ENCODE data around the gene OTX1. TPM values are rescaled to one million over a fixed set of nuclear protein-coding genes. Genes with fewer than 3 reads are reported as not detected.

The OTX1 gene
- total and polyA plus RNA-seq, 2 of the 4 experiments (the other 2 are of a cell fraction): 0.03 TPM; not detected in 1

GRCh38 chr2:63052411-63053080 is 1.9 kb downstream of the OTX1 start:
- no peak overlapping the region for H2AK5ac ChIP-seq (ENCODE audit: low read depth, low read length)
- H3K23ac ChIP-seq (ENCODE audit: low read depth, low read length): no peak overlapping the region
- H3K9me3 ChIP-seq (ENCODE audit: control insufficient read depth, insufficient read depth, low read length): peaks cover 38% of the 10 kb centered on the region
- H2AK9ac ChIP-seq (replicated peaks; ENCODE audit: low read depth, low read length, poor library complexity): no peak overlapping the region
- H3K4me2 ChIP-seq (ENCODE audit: low read depth, low read length): no peak overlapping the region
- peaks cover 97% of the 10 kb centered on the region for H3K27me3 ChIP-seq (ENCODE audit: control insufficient read depth, insufficient read depth, low read length)
- H4K8ac ChIP-seq (ENCODE audit: low read depth in 2 of 2, low read length in 2 of 2): no peak overlapping the region
- no peak overlapping the region for H2AFZ ChIP-seq (replicated peaks; ENCODE audit: low read length, poor library complexity)
- peaks cover 3% of the 10 kb centered on the region; the same call in 1 of the 2 replicates for H3K9me1 ChIP-seq (ENCODE audit: insufficient read depth, low read length)
- H3K18ac ChIP-seq (ENCODE audit: low read depth, low read length): no peak overlapping the region
- H3K4ac ChIP-seq (ENCODE audit: low read depth, low read length): no peak overlapping the region
- no peak overlapping the region for H2BK120ac ChIP-seq (ENCODE audit: low read depth, low read length)
- in situ Hi-C loops (cut with MboI; ENCODE audit: low sequenced_read_pairs): no loop called here
- peaks cover 7% of the 10 kb centered on the region for H3K4me1 ChIP-seq (ENCODE audit: control insufficient read depth, insufficient read depth, low read length)
- ChIA-PET CTCF (no interaction called here), POLR2A (ENCODE audit: unreplicated experiment) (no interaction called here)
- H4K91ac ChIP-seq (ENCODE audit: insufficient read depth, low read depth, low read length): no peak overlapping the region
- H3K36me3 ChIP-seq (ENCODE audit: control insufficient read depth, insufficient read depth, low read length): peaks cover 4% of the 10 kb centered on the region; the same call in 1 of the 2 replicates
- no peak for ATAC-seq (ENCODE audit: low read depth)
- DNase-seq: no peak
- dilution Hi-C loops (cut with HindIII; ENCODE audit: low sequenced_read_pairs, unreplicated experiment): no loop called here
- peaks cover 19% of the 10 kb centered on the region; the same call in 1 of the 2 replicates for H4K20me1 ChIP-seq (ENCODE audit: insufficient read depth, low read length)
- no peak overlapping the region for H2BK15ac ChIP-seq (ENCODE audit: low read depth, low read length)
- H3K4me3 ChIP-seq (ENCODE audit: insufficient read depth, low read depth, low read length): no peak overlapping the region
- H2BK5ac ChIP-seq (ENCODE audit: low read depth, low read length, poor library complexity, severe bottlenecking): no peak overlapping the region
- H3K14ac ChIP-seq (replicated peaks; ENCODE audit: low read depth, low read length): no peak overlapping the region
- WGBS, 2 experiments (ENCODE audit: extremely low coverage in 2 of 2, insufficient read length in 1 of 2): 77% methylated on average over 13 of the region's 27 CpGs; no CpG with 5 or more reads in 1 of the 2 experiments
- intact Hi-C loops (cut with micrococcal nuclease): no loop called here
- H2BK20ac ChIP-seq (ENCODE audit: low read depth, low read length): no peak overlapping the region
- no peak overlapping the region for H4K5ac ChIP-seq (ENCODE audit: low read depth, low read length)
- no peak overlapping the region for H3K56ac ChIP-seq (ENCODE audit: extremely low read depth, insufficient read depth, low read length)
- no peak for TF ChIP-seq POLR2A (IDR thresholded peaks at IDR 0.05; ENCODE audit: low read depth, low read length)
- TF ChIP-seq RAD21 (IDR thresholded peaks at IDR 0.05; ENCODE audit: low read length): no peak
- TF ChIP-seq FOS (IDR thresholded peaks at IDR 0.05; ENCODE audit: low read depth, low read length): no peak
- no peak for TF ChIP-seq RCOR1 (IDR thresholded peaks at IDR 0.05; ENCODE audit: insufficient replicate concordance, low read length)
- TF ChIP-seq RFX5 (IDR thresholded peaks at IDR 0.05; ENCODE audit: low read depth, low read length): no peak
- no peak for TF ChIP-seq ELK1 (IDR thresholded peaks at IDR 0.05; ENCODE audit: borderline replicate concordance, low read depth, low read length)
- no peak for TF ChIP-seq CEBPB (IDR thresholded peaks at IDR 0.05; ENCODE audit: low read depth, low read length)
- TF ChIP-seq SMC3 (IDR thresholded peaks at IDR 0.05; ENCODE audit: low read depth, low read length): no peak
- no peak for TF ChIP-seq USF2 (IDR thresholded peaks at IDR 0.05; ENCODE audit: low read depth, low read length)
- TF ChIP-seq MAFK (IDR thresholded peaks at IDR 0.05; ENCODE audit: low read depth, low read length): no peak
- no peak for TF ChIP-seq CTCF (conservative IDR thresholded peaks at IDR 0.05; ENCODE audit: low read depth, low read length)
- no peak for TF ChIP-seq NFE2L2 (IDR thresholded peaks at IDR 0.05; ENCODE audit: low read depth, low read length)
- TF ChIP-seq MAZ (IDR thresholded peaks at IDR 0.05; ENCODE audit: borderline replicate concordance, low read depth, low read length): no peak
- no peak for TF ChIP-seq BHLHE40 (IDR thresholded peaks at IDR 0.05; ENCODE audit: low read depth, low read length)
- no peak for TF ChIP-seq MXI1 (IDR thresholded peaks at IDR 0.05; ENCODE audit: borderline replicate concordance, low read depth, low read length)
- no peak for TF ChIP-seq CHD1 (IDR thresholded peaks at IDR 0.05; ENCODE audit: low read depth, low read length)
- no peaks in the 10 kb centered on the region for H3K79me1 ChIP-seq (ENCODE audit: low read depth in 1 of 2, low read length in 2 of 2)
- H3K27ac ChIP-seq (ENCODE audit: insufficient read depth, low read length): no peak overlapping the region
- BruUV-seq (replicated peaks): no TSS peak
- H3K9ac ChIP-seq (ENCODE audit: low read depth, low read length): no peak overlapping the region

All from IMR-90 (cell line).